H9 (cell line): Measurements from ENCODE around the gene SRD5A3. TPM values are rescaled to one million over a fixed set of nuclear protein-coding genes. Genes with fewer than 3 reads are reported as not detected.
A peak's percentile ranks its signal among the peaks of the same experiment; 100 is the strongest.

ENCODE experiments used
- DNase-seq: peaks from one replicate; pipeline ENCODE4 v3.0.0-alpha.2; 2017
- H2AFZ ChIP-seq: one replicate; pipeline ENCODE4 v1.6.1; 2013; ENCODE audit warnings: mild to moderate bottlenecking, low read length, control low read depth, moderate library complexity
- H2AK5ac ChIP-seq: 2 replicates; pipeline ENCODE4 v1.6.1; 2013; ENCODE audit warnings: low read length, control low read depth, mixed read lengths; ENCODE audit not compliant: insufficient read length
- H2BK120ac ChIP-seq: one replicate; pipeline ENCODE4 v1.6.1; 2013; ENCODE audit warnings: low read depth, mild to moderate bottlenecking, low read length, control low read depth, inconsistent platforms; ENCODE audit not compliant: poor library complexity, severe bottlenecking
- H2BK12ac ChIP-seq: 2 replicates; pipeline ENCODE4 v1.6.1; 2013; ENCODE audit warnings: low read length, control low read depth, mixed read lengths, low read depth; ENCODE audit not compliant: insufficient read length
- H2BK15ac ChIP-seq: 2 replicates; pipeline ENCODE4 v1.6.1; 2013; ENCODE audit warnings: low read depth, low read length, control low read depth
- H2BK20ac ChIP-seq: one replicate; pipeline ENCODE4 v1.6.1; 2013; ENCODE audit warnings: low read depth, mild to moderate bottlenecking, low read length, control low read depth, inconsistent platforms; ENCODE audit not compliant: poor library complexity, severe bottlenecking
- H2BK5ac ChIP-seq: 2 replicates; pipeline ENCODE4 v1.6.1; 2013; ENCODE audit warnings: low read length, control low read depth, mixed read lengths; ENCODE audit not compliant: insufficient read length
- H3K14ac ChIP-seq: 2 replicates; pipeline ENCODE4 v1.6.1; 2013; ENCODE audit warnings: low read length, control low read depth; ENCODE audit not compliant: insufficient read depth
- H3K18ac ChIP-seq: 2 replicates; pipeline ENCODE4 v1.6.1; 2013; ENCODE audit warnings: low read depth, mild to moderate bottlenecking, mixed read lengths, low read length, control low read depth; ENCODE audit not compliant: insufficient read length
- H3K23ac ChIP-seq: 2 replicates; pipeline ENCODE4 v1.6.1; 2013; ENCODE audit warnings: low read length, control low read depth, mixed read lengths, low read depth; ENCODE audit not compliant: insufficient read length
- H3K23me2 ChIP-seq: 2 replicates; pipeline ENCODE4 v1.6.1; 2013; ENCODE audit warnings: low read depth, mild to moderate bottlenecking, mixed read lengths, low read length, control low read depth; ENCODE audit not compliant: insufficient read length, poor library complexity, severe bottlenecking
- H3K27ac ChIP-seq: 2 replicates; pipeline ENCODE4 v1.5.1; 2013; ENCODE audit warnings: low read length, control low read depth, mixed read lengths, low read depth; ENCODE audit not compliant: insufficient read length
- H3K27me3 ChIP-seq: 2 replicates; pipeline ENCODE4 v1.6.1; 2013; ENCODE audit warnings: low read length, control low read depth, inconsistent platforms; ENCODE audit not compliant: insufficient read depth
- H3K4ac ChIP-seq: 2 replicates; pipeline ENCODE4 v1.6.1; 2013; ENCODE audit warnings: low read depth, mild to moderate bottlenecking, control low read depth, inconsistent platforms, low read length, moderate library complexity
- H3K4me1 ChIP-seq: 2 replicates; pipeline ENCODE4 v1.6.1; 2013; ENCODE audit warnings: low read length, control low read depth, inconsistent platforms; ENCODE audit not compliant: insufficient read depth
- H3K4me2 ChIP-seq: 2 replicates; pipeline ENCODE4 v1.6.1; 2013; ENCODE audit warnings: low read length, control low read depth, mixed read lengths; ENCODE audit not compliant: insufficient read length, insufficient read depth
- H3K56ac ChIP-seq: 2 replicates; pipeline ENCODE4 v1.6.1; 2013; ENCODE audit warnings: low read depth, mild to moderate bottlenecking, mixed read lengths, low read length, control low read depth; ENCODE audit not compliant: insufficient read length
- H3K79me1 ChIP-seq: 2 replicates; pipeline ENCODE4 v1.6.1; 2013; ENCODE audit warnings: low read depth, mild to moderate bottlenecking, moderate library complexity, low read length, control low read depth, inconsistent platforms; ENCODE audit not compliant: insufficient read depth, poor library complexity, severe bottlenecking
- H3K79me2 ChIP-seq: 2 replicates; pipeline ENCODE4 v1.6.1; 2013; ENCODE audit warnings: low read length, control low read depth, inconsistent platforms; ENCODE audit not compliant: insufficient read depth
- H3K9ac ChIP-seq: 2 replicates; pipeline ENCODE4 v1.6.1; 2013; ENCODE audit warnings: low read length, control low read depth, mixed read lengths; ENCODE audit not compliant: insufficient read length; ENCODE audit errors: extremely low read depth
- H3K9me3 ChIP-seq: one replicate; pipeline ENCODE4 v1.6.1; 2013; ENCODE audit warnings: low read depth, low read length, inconsistent platforms; ENCODE audit not compliant: control insufficient read depth
- H3T11ph ChIP-seq: one replicate; pipeline ENCODE4 v1.6.1; 2013; ENCODE audit warnings: mild to moderate bottlenecking, low read length, control low read depth, inconsistent platforms
- H4K20me1 ChIP-seq: one replicate; pipeline ENCODE4 v1.6.1; 2013; ENCODE audit not compliant: control insufficient read depth, insufficient read length, insufficient read depth
- H4K5ac ChIP-seq: 2 replicates; pipeline ENCODE4 v1.6.1; 2013; ENCODE audit warnings: low read depth, mild to moderate bottlenecking, mixed read lengths, low read length, control low read depth; ENCODE audit not compliant: insufficient read length
- H4K8ac ChIP-seq: replicated peaks from 2 replicates; pipeline ENCODE4 v1.6.1; 2013; ENCODE audit warnings: low read length, control low read depth, mixed read lengths, low read depth; ENCODE audit not compliant: insufficient read length
- H4K91ac ChIP-seq: 2 replicates; pipeline ENCODE4 v1.6.1; 2013; ENCODE audit warnings: low read depth, mild to moderate bottlenecking, moderate library complexity, mixed read lengths, low read length, control low read depth; ENCODE audit not compliant: insufficient read length
- H3K27ac Mint-ChIP-seq, 3 experiments: 2 replicates in 2 of 3; 3 replicates in 1 of 3; pipeline ENCODE4 v1.8.0; 2020 to 2021; ENCODE audit warnings: mixed read lengths in 3 of 3, mild to moderate bottlenecking in 1 of 3, moderate library complexity in 1 of 3
- H3K27me3 Mint-ChIP-seq: 2 replicates; pipeline ENCODE4 v1.8.0; 2021; ENCODE audit warnings: low read depth, mild to moderate bottlenecking, moderate library complexity, mixed read lengths
- H3K36me3 Mint-ChIP-seq, 3 experiments: 2 replicates in 2 of 3; 3 replicates in 1 of 3; pipeline ENCODE4 v1.8.0; 2020 to 2021; ENCODE audit warnings: low read depth in 3 of 3, mixed read lengths in 3 of 3; ENCODE audit not compliant: insufficient read depth in 1 of 3
- H3K4me1 Mint-ChIP-seq, 2 experiments: 2 replicates each; pipeline ENCODE4 v1.8.0; 2020; ENCODE audit warnings: mixed read lengths in 2 of 2
- H3K4me3 Mint-ChIP-seq, 2 experiments: 2 replicates in 1 of 2; 3 replicates in 1 of 2; pipeline ENCODE4 v1.8.0; 2020 to 2021; ENCODE audit warnings: mild to moderate bottlenecking in 2 of 2, mixed read lengths in 2 of 2, moderate library complexity in 1 of 2
- H3K9me3 Mint-ChIP-seq, 2 experiments: 2 replicates in 1 of 2; 3 replicates in 1 of 2; pipeline ENCODE4 v1.8.0; 2020; ENCODE audit warnings: mild to moderate bottlenecking in 2 of 2, mixed read lengths in 2 of 2, moderate library complexity in 1 of 2
- CTCF ChIP-seq: fragments of 200-600 bp; sonication (generic); conservative IDR thresholded peaks from 3 replicates; pipeline ENCODE4 v1.8.0; 2021; ENCODE audit warnings: antibody characterized with exemption, mild to moderate bottlenecking
- WGBS: extraction: QIAGEN DNeasy Blood & Tissue Kit; methylation state at CpG from one replicate; pipeline ENCODE4 v1.1.7; 2013; ENCODE audit warnings: missing lambda C conversion rate, low lambda C conversion rate, mixed read lengths; ENCODE audit not compliant: insufficient read length; ENCODE audit errors: extremely low coverage; 5-methylcytosine and 5-hydroxymethylcytosine counted together
- total RNA-seq: library from RNA; stranded (reverse); gene quantifications from 2 replicates; pipeline ENCODE4 v1.2.1, GENCODE V29; 2021

The SRD5A3 gene
- total RNA-seq, 1 experiment from 2014 or later = 35.0 TPM

GRCh38 chr4:55314141-55314820 lies 31.8 kb upstream of the SRD5A3 start:
- Histone ChIP-seq H3K79me2 (no peaks in the 10 kb centered on the region), H2BK5ac (no peak overlapping the region), H3K79me1 (no peaks in the 10 kb centered on the region), H3K4me1 (no peaks in the 10 kb centered on the region; the same call in 1 of the 2 replicates), H3K9ac (no peak overlapping the region), H3K27ac (no peak overlapping the region), H3K23me2 (no peaks in the 10 kb centered on the region), H2BK20ac (no peak overlapping the region), H3K27me3 (no peaks in the 10 kb centered on the region), H3K14ac (no peak overlapping the region), H2AK5ac (no peak overlapping the region), H3K18ac (no peak overlapping the region), H2BK12ac (no peak overlapping the region), H2AFZ (peak overlapping the region; percentile 59), H3K9me3 (no peaks in the 10 kb centered on the region), H2BK15ac (no peak overlapping the region), H4K5ac (no peak overlapping the region), H2BK120ac (no peak overlapping the region), H3K4me2 (no peak overlapping the region), H3K4ac (no peak overlapping the region), H4K20me1 (no peaks in the 10 kb centered on the region), H3K23ac (no peak overlapping the region), H4K8ac (no peak overlapping the region), H3K56ac (no peak overlapping the region), H3T11ph (no peak overlapping the region), H4K91ac (no peak overlapping the region)
- Mint-ChIP-seq H3K36me3 (peaks cover 4 to 12% (median 9%) of the 10 kb centered on the region in 3 experiments; a peak in 5 of 7 replicates), H3K4me1 (peaks cover 8 to 17% of the 10 kb centered on the region in 2 experiments), H3K27me3 (no peaks in the 10 kb centered on the region; the same call in 1 of the 2 replicates), H3K4me3 (no peak overlapping the region), H3K9me3 (peaks cover 5 to 8% of the 10 kb centered on the region in 2 experiments; a peak in 3 of 5 replicates), H3K27ac (no peak overlapping the region)
- no peak for DNase-seq
- TF ChIP-seq CTCF = no peak
- WGBS = no CpG with 5 or more reads among the region's 4 CpGs
